HL-60 (cell line): ENCODE measurements around the gene TBC1D21.

Experiments used
- CTCF ChIP-seq: IDR thresholded peaks from one replicate; pipeline ENCODE4 v1.5.1; 2011; ENCODE audit warnings: low read length, control low read depth, inconsistent platforms; ENCODE audit not compliant: insufficient read depth
- GABPA ChIP-seq: IDR thresholded peaks from 2 replicates; pipeline ENCODE4 v1.6.1; 2012; ENCODE audit warnings: low read depth
- POLR2AphosphoS5 ChIP-seq: IDR thresholded peaks from 2 replicates; pipeline ENCODE4 v1.6.1; 2012; ENCODE audit warnings: low read depth
- REST ChIP-seq: IDR thresholded peaks from 2 replicates; pipeline ENCODE4 v1.6.1; 2012; ENCODE audit warnings: low read depth; ENCODE audit not compliant: insufficient replicate concordance

GRCh38 chr15:73923488-73924164 is 50.3 kb downstream of the TBC1D21 start:
- TF ChIP-seq CTCF: no peak
- TF ChIP-seq GABPA: no peak
- no peak for TF ChIP-seq POLR2AphosphoS5
- no peak for TF ChIP-seq REST
